T1000 (cell line): ENCODE measurements around the gene ZNF668.
"Not testable (repeated sequence)": the region's sequence is repeated elsewhere in the genome, so short reads cannot be mapped to it uniquely, and the experiment has no call there.

Experiments used
- DNase-seq: peaks from one replicate; lab custom pipeline; 2025; ENCODE audit warnings: mixed read lengths; lab: John Stamatoyannopoulos, UW

ZNF668 gene

GRCh38 chr16:31055613-31056012 lies 18.4 kb downstream of the ZNF668 start:
- DNase-seq = no peak

GRCh38 chr16:31052114-31052513 lies 21.9 kb downstream of the ZNF668 start:
- peak; percentile 81 for DNase-seq

- no peak for DNase-seq
These were observed 23.6 kb downstream of the ZNF668 start for GRCh38 chr16:31050280-31051030.

- DNase-seq = no peak
These were observed 30.1 kb downstream of the ZNF668 start for GRCh38 chr16:31043898-31044481.

- DNase-seq = no peak
These were observed 30.7 kb downstream of the ZNF668 start for GRCh38 chr16:31043352-31043751.

GRCh38 chr16:31042866-31043265 lies 31.2 kb downstream of the ZNF668 start:
- no peak for DNase-seq

- no peak for DNase-seq
These were observed 35.0 kb downstream of the ZNF668 start for GRCh38 chr16:31038993-31039392.

- no peak for DNase-seq
These were observed 37.3 kb downstream of the ZNF668 start for GRCh38 chr16:31036691-31037090.

GRCh38 chr16:31033709-31034492 lies 40.1 kb downstream of the ZNF668 start:
- DNase-seq = peak; percentile 61

- peak; percentile 96 for DNase-seq
These were observed 41.0 kb downstream of the ZNF668 start, which contains the start of gene STX4 for GRCh38 chr16:31032736-31033708. Gene STX4, plus strand, starts transcription at chr16:31033558. Its CDS starts 248 bp downstream, at chr16:31033806.

- no peak for DNase-seq
These were observed 42.8 kb downstream of the ZNF668 start for GRCh38 chr16:31031276-31031675.

GRCh38 chr16:31029272-31029671 lies 44.8 kb downstream of the ZNF668 start:
- no peak for DNase-seq

- no peak for DNase-seq
These were observed 48.7 kb downstream of the ZNF668 start for GRCh38 chr16:31025339-31025738.

GRCh38 chr16:31023627-31024226 lies 50.3 kb downstream of the ZNF668 start:
- no peak for DNase-seq

- DNase-seq = no peak
These were observed 50.8 kb downstream of the ZNF668 start for GRCh38 chr16:31023252-31023602.

GRCh38 chr16:31022544-31023251 lies 51.3 kb downstream of the ZNF668 start:
- no peak for DNase-seq

GRCh38 chr16:31020536-31020935 lies 53.5 kb downstream of the ZNF668 start:
- no peak for DNase-seq

GRCh38 chr16:31017756-31018155 lies 56.3 kb downstream of the ZNF668 start:
- not testable (repeated sequence) for DNase-seq

- DNase-seq = no peak
These were observed 58.0 kb downstream of the ZNF668 start for GRCh38 chr16:31016018-31016417.

- not testable (repeated sequence) for DNase-seq
These were observed 60.7 kb downstream of the ZNF668 start for GRCh38 chr16:31013292-31013691.

GRCh38 chr16:31011815-31012214 lies 62.2 kb downstream of the ZNF668 start:
- DNase-seq = not testable (repeated sequence)
